GM19328 (cell line): ENCODE results near the gene FSTL4.

Experiments
- ATAC-seq: cut with Tn5 transposase; IDR thresholded peaks from one replicate; pipeline ENCODE4 v1.9.1; 2021; ENCODE audit warnings: mild to moderate bottlenecking, moderate library complexity; ENCODE audit not compliant: unreplicated experiment

Gene FSTL4

DNA sequence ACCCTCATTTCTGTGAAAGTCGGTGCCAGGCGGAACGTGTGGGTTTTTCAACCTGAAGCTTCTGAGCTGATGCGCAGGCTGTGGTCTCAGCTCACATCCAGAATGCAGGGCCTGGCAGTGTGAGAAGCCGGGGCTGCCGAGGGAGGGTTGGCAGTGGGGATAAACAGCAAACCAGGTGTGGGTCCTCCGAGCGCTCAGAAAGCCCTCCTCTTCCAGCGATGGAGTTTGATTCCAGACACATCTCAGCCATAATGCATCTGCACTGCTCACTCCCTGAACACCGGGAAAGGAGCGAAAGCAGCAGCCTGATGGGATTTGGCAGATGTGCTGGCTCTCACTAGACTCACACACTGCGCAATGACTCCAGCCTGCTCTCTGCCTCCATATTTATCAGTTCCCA lies 280.4 kb downstream of the FSTL4 start:
- ATAC-seq: no peak

DNA sequence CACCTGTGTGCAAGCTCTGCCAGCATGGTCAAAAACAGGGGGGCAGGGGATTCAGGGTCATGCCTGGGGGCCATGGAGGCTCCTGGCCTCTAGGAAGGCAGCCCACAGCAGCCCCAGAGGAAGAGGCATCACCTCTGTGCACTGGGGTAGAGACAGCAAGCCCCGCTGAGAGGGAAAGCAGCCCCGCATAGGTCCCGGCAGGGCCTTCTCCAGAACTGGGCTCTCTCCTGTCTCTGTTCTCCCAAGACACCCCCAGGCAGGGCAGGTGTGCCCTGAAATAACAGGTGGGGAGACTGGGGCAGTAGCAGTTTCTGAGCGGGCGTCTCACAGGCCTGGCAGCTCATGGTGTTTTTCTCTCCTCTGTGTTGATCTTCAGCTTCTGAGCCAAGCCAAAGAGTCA lies 281.4 kb downstream of the FSTL4 start:
- no peak for ATAC-seq

DNA sequence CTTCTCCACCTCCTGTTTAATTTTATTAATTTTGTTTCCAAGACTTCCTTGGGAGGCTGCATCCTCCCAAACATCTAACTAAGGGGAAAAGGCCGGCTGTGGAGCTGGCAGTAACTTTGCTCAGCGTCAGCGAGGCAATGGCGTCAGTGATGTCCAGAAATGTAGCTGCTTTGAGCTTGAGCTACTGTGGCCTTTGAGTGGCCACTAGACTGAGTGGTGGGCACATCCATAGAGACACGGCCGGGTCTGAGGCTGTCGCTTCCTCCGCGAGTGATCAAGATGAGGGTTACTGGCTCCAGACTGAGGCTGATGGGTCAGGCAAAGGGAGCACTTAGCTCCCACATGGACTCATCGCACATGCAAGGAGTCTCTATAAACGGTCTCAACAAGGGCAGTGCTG lies 283.5 kb downstream of the FSTL4 start:
- no peak for ATAC-seq

DNA sequence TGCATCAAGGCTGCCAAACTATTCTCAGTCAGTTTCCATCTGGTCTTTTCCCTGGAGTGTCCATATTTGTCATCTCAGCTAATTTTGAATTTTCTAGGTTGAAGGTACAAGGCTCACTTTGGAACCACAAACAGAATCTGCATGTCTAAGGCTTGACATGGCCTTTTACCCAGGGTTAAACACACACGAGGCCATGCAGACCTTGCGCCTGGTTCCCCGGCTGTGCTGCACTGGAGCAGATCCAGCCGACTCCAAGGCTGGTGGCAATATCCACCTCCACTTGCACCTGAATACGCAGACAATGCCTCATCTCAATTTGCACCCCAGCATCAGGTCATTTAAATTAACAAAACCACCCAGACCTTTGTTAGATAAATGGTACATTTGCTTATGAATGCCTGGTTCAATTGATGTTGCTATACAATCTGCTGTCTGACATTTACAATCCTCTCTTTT lies 284.4 kb downstream of the FSTL4 start:
- ATAC-seq: no peak

DNA sequence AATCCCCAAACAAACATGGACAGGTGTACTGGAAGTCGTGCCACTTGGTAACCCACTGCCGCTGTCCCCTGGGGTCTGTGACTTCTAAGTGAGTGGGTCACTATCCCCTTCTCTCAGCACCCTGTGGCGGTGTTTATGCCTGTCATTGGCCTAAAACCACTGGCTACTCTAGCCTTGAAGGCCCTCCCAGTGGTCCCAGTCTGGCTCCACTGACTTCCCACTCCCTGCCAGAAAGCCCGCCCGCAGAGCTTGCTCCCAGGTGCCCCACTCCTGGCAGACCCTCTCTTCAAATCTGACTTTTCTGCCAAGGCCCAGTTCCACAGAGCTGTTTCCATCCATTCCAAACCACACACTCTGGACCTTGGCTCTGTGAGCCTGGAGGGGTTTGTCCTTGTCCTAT lies 286.0 kb downstream of the FSTL4 start:
- ATAC-seq: no peak

DNA sequence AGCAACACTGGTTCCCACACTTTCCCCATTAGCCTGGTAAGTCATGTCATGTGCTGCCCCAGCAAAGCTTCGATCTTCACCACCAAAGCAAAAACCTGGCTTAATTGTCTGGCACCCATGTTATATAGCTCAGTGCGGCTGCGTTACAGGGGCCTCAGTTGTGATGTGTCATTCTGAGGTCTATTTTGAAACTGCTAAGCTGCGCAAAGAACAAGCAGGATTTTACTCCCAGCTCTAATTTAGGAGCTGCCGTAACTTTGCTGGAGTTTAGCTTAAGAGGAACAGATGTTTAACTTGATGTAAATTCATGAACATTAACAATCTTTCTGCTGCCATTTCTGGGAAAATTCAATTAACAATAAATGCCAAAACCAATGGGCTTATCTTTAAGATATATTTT lies 286.5 kb downstream of the FSTL4 start:
- ATAC-seq: no peak

DNA sequence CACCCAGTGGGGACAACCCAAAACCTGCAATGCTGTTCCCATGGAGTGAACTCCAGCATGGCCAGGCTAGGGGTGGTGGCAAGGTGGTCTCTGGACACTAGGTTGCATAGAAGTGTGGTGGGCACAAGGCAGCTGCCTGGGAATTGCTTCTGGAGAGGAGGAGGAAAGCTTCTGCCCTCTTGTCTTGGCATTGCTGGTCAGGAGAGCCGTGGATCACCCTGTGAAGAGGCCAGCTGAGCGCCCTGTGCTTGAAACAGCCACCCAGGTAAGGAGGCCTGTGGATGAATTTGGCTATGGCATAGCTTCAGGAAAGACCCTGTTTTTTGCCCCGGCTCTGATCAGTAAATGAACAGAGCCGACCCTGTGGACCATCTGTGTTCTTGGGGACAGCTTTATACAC lies 287.4 kb downstream of the FSTL4 start:
- no peak for ATAC-seq

DNA sequence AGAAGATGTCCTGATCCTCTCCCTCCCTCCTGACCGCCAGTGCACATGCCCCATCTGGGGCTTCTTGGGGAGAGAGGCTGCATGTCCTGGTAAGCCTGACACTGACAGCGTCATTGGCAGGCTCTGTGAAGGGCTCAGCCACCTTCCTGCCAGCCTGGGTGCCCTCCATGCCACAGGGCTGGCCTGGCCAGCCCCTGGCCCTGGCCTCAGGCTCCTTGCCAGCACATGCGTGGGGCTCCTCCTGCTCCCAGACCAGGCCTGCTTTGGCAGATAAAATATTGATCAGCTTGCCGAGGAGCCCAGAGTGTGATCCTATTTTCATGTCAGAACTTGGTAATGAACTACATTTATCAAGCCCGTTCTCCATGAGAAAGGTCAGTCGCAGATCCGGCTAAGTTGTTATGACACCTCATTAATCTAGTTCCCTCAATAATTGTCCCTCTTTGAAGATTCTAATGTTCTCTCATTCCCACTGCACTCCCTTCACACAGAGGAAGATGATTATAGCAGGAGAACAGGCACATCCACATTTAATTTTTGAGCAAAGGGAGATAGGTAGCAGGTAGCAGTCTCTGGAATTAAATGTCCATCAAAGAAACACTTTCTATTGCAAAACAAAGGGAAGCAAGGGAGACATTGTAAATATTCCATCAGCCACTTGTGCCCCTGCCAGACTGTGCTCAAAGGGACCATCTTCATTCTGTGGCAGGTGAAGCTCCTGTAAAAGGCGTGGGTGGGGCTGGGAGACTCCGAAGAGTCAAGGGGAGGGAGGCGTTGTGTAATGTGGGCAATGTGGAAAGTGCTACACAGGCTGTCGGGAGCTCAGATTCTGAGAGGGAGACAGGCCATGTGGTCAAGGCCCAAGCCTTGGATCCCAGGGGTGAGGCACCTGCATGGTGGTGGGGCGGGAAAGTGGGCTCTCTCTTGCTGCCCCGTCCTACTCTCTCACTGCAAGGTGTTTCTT lies 288.6 kb downstream of the FSTL4 start:
- ATAC-seq: no peak

DNA sequence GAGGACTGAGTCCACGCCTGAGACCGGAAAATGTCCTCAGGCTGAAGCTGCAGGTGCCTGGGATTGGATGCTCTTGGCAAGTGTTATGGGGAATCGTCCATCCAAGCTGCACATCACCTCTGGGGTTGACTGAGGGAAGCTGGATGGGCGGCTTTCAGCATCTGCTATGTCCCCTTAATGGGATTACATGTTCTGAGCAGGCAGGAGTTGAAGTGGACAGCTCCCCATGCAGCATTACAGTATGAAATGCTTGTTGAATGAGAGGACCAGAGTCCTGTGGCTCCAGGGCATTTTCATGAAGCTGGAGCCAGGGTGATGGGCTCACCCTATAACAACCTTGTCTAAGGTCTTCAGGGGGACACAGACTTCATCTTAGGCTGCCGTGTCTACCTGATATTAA lies 289.6 kb downstream of the FSTL4 start:
- ATAC-seq: no peak

DNA sequence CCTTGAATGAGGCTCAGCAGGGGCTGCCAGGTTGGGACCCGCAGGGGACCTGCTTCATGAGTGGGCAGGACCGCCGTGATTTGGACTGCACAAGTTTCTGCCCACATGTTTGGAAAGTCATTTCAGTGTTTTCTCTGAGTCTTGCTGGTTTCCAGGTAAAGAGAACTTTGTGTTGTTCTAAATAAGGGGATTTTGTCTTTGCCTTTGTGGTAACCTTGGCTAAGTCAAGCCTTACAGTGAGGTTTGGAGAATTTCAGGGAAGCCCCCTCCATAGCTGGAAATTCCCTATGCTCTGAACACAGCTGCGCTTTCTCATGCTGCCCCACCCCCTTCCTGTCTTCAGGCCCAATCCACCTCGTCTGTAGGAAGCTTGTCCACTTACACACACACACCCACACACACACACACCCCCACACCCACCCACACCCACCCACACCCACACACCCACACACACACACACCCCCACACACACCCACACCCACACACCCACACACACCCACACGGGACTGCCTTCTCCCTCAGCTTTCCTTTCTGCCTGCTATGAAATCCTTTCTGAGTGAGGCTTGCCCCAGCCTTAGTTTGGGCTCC lies 290.4 kb downstream of the FSTL4 start:
- ATAC-seq: no peak

DNA sequence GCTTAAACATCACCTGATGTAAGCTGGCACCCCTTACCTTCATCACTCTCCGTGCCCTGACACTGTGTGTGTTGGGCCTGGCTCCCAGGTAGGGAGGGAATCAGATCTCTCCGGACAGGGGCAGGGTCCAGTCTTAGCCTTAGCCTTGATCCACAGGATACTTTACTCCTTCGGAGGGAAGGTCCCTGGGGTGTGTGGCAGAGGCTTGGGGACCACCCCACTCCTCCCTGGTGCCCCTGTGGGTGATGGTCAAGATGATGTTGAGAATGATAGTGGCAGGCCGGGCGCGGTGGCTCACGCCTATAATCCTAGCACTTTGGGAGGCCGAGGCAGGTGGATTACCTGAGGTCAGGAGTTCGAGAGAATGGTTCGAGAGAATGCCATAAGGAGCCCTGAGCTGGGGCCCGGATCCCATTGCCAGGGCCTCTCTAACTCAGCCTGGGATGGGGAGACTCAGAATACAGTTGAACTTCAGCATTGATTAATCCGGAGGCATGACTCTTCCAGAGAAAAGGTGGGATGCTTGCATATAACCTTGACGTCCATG lies 291.0 kb downstream of the FSTL4 start:
- ATAC-seq: no peak

DNA sequence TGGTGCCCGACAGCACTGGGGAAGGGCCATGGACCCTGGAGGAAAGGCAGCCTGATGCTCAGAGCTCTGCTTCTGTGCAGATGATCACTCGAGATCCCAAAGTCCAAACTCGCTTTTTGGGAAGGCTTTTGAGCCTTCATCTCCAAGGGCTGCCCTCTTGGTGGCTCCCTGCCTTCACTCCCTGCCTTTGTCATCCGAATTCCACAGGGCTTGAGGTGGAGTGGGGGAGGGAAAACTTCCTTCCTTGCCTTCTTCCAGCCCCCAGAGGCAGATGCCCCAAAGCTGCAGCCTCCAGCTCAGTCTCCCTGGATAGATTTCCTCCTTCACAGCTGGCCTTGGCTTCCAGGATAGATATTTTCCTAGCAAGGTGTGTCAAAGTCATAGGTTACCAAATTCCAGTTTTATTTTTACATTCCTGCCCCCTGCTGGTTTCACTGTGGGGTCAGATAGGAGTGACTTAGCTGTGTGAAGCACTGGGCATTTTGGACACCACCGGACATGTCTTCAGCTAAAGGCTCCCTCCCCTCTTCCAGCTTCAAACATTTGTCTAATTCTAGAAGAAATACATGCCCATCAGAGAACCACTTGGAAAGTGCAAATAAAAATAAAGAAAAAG lies 292.3 kb downstream of the FSTL4 start:
- ATAC-seq: no peak

DNA sequence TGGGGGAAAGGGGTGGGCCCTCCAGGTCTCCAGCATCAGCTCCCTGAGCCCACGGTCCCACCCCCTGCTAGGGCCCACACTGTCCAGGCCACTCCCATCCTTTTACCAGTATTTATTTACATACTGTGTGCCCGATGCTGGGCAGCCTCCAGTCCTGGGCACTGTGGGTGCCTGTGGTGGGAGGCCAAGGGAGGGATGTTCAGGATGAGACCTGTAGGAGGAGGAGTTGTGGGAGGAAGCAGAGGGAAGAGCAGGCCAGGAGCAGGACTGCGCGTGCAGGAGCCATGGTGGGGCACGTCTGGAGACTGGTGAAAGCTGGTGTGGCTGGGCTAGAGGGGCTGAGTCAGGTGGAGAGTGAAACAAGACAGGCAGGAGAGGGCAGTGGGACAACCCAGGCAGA lies 293.1 kb downstream of the FSTL4 start:
- no peak for ATAC-seq

DNA sequence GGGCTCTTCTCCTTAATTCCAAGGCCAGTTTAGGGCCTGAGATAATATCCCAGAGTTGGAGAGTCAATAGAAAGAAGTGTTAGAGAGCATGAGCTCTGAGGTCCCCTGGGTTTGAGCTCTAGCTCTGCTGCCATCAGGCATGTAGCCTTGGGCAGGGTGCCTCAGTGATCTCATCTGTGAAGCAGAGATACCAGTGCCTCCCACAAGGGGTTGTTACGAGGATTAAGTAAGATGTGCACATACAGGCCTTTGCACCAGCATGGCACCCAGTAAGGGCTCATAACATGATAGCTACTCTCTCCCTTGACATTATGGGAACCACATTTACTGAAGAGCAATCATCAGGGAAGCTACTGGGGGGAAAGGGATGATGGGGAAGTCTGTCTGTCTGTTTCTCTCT lies 294.8 kb downstream of the FSTL4 start:
- ATAC-seq: no peak

DNA sequence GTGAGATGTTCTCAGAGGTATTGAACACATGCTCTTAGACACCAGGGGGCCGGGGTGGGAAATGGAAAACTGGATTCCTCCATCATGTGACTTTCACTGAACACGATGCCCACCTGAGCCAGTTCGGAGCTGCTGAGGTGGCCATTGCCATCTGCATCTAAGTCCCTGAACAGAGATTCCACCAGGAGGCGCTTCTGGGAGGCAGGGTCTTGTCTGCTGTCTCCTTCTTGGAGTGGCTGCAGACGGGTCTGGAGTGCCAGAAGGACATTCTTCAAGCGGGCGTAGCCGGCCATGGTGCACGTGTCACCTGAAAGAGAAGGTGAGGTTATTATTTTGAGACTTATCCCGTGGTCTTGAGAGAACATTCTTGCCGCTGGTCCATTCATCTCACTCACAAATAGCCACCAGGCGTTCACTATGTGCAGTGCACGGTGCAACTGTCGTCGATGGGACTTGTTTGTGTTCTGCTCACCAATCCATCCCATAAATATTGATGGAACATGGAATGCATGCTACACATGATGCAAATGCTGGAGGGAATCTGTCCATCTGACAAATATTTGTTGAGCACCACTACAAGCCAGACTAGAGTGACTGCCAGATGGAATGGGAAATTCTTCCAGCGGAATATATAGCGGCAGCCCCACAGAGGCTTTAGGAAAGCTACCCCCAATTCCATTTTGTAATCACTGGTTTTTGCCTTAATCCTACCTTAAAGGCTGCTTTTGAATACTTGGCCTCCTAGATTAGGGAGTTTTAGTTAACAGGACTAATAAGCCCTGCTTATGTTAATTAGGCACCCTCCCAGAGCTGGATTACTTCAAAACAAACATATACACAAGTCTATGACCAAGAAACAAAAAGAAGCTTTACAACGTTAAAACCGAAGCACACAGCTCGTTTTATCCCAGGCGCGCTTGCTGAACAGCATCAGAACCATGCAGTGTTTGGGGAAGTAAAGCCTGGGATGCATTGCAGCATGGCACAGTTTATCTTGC lies 295.7 kb downstream of the FSTL4 start:
- no peak for ATAC-seq

DNA sequence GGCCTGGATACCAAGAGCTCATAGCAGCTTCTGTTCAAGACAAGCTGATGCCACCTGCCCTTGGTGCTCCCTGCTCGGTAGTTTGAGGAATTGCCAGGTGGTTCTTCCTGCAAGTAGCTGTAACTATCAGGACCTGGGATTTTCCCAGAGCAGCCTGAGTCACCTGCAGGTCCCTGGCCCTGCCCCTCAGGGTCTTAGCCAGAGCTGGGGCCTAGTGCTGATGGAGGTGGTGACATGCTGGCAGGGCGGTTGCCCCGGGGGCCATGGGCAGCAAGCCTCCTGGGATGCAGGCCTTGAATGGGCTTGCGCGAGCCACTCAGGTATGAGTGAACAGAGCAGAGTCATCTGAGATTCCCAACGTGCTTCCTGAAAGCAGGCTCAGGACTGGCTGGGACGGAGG lies 298.3 kb downstream of the FSTL4 start:
- ATAC-seq: no peak

DNA sequence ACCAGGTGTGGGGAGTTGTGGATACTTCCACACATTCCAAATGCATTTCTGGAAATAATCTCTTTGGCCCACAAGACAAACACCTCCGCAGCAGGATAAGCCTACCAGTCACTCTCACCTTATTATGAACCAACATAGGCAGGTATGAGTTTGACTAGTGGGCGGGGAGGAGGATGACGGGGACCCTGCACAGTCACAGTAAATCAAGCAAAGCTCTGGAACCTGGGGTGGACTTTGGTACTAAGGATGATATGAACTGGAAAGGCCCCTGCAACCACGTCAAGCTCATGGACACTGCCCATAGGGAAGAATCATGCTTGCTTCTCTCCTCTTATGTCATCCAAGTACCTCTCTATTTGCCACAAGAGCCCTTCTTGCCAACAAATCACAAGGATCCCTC lies 301.2 kb downstream of the FSTL4 start:
- no peak for ATAC-seq

DNA sequence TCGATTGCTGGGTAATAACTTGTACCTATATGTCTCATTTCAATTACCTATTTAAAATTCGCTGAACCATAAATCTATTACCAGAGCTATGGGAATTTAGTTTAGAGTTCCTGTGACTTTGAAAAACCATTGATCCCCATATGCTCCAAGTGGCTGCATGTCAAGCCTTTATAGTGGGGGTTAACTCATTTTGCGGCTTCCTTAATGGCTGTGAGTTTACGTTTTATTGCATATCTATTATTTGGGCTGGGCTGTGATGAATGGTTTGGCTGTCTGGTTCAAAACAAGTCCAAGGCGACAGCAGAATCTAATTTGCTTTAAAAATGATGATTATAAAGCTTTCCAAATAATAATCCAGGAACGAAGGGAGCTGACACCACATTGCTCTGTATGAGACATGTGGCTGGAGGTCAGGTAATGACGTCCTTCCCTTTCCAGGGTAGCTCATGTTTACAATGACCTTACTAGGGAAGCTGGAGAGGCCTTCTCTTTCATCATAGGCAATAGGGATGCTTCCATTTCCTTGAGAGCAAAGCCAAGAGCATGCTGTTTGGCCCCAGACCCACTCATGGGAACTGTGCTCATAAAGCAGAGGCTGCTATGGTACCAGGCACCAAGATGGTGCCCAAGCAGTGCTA lies 302.2 kb downstream of the FSTL4 start:
- ATAC-seq: no peak

DNA sequence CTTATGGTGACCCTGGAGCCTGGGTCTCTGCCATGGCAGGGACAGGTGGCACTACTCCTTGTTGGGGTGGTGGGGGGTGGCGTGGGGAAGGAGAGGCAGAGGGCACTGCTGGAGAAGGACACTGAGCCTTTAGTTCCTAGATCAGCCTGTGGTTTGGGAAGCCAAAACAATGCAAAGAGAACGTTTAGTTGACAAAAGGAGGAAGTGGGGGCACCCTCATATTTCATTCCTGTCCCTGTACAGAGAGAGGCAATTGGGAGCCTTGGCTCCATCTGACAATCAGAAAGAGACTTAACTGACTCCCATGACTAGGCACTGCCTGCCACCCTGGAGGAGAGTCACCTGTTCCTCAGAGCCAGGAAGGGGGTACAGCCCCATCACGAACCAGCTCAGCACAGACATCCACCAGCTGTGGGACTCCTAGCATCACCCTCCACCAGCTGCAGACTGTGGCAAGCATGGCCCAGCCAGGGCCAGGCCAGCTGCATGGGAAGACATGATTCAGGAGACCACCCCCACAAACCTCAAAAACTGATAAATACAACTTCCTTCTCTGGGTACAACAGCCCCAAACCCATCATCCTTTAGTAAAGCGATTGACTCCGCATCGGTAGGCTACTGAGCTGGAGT lies 303.1 kb downstream of the FSTL4 start:
- ATAC-seq: no peak

DNA sequence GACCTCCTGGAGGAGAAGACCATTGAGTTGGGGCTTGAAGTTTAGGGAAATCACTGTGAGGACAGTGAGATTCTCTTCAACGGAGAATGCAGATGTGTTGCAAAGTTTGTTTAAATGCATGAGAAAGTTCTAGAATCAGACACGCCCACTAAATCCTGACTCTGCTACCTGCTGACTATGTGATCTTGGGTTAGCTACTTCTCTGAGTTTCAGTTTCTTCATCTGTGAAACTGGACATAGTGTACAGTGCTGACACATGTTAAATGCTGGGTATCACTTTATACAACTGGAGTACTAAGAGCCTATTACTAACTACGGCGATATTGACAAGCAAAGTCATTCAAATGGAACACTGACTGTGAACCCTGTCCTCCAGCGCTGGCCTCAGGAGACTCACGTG lies 305.1 kb downstream of the FSTL4 start:
- no peak for ATAC-seq
